GM23338 (cell line): Measurements from ENCODE around the gene AFAP1. TPM values are rescaled to one million over a fixed set of nuclear protein-coding genes. Genes with fewer than 3 reads are reported as not detected.

ENCODE experiments used
- ATAC-seq: fragments of 200-7000 bp; cut with Tn5 transposase; 3 replicates; pipeline ENCODE4 v1.9.1; 2020
- DNase-seq: peaks from one replicate; pipeline ENCODE4 v3.0.0-alpha.2; 2015; ENCODE audit warnings: low spot score
- H2AFZ ChIP-seq: fragments of 200-600 bp; sonication (generic); 2 replicates; pipeline ENCODE4 v1.8.0; 2016; ENCODE audit warnings: antibody characterized with exemption, mild to moderate bottlenecking, moderate library complexity
- H3F3A ChIP-seq: fragments of 200-600 bp; sonication (generic); replicated peaks from 2 replicates; pipeline ENCODE4 v1.8.0; 2017; ENCODE audit warnings: antibody characterized with exemption, mixed run types, low read depth
- H3K27ac ChIP-seq: fragments of 200-600 bp; sonication (generic); 2 replicates; pipeline ENCODE4 v1.6.1; 2016; ENCODE audit warnings: low read depth
- H3K27me3 ChIP-seq: fragments of 200-600 bp; sonication (generic); 2 replicates; pipeline ENCODE4 v1.8.0; 2016; ENCODE audit warnings: mild to moderate bottlenecking, mixed run types, moderate library complexity; ENCODE audit not compliant: insufficient read depth
- H3K36me3 ChIP-seq: fragments of 200-600 bp; sonication (generic); 2 replicates; pipeline ENCODE4 v1.8.0; 2016; ENCODE audit warnings: mild to moderate bottlenecking; ENCODE audit not compliant: insufficient read depth
- H3K4me1 ChIP-seq: fragments of 200-600 bp; sonication (generic); 2 replicates; pipeline ENCODE4 v1.8.0; 2016; ENCODE audit warnings: mild to moderate bottlenecking, moderate library complexity; ENCODE audit not compliant: insufficient read depth
- H3K4me2 ChIP-seq: fragments of 200-600 bp; sonication (generic); 2 replicates; pipeline ENCODE4 v1.7.1; 2017; ENCODE audit warnings: mixed run types
- H3K4me3 ChIP-seq: fragments of 200-600 bp; sonication (generic); 2 replicates; pipeline ENCODE4 v1.6.1; 2016; ENCODE audit warnings: mixed run types
- H3K79me2 ChIP-seq: fragments of 200-600 bp; sonication (generic); replicated peaks from 2 replicates; pipeline ENCODE4 v1.8.0; 2017; ENCODE audit warnings: mild to moderate bottlenecking; ENCODE audit not compliant: insufficient read depth
- H3K9me2 ChIP-seq: fragments of 200-600 bp; sonication (generic); 2 replicates; pipeline ENCODE4 v1.8.0; 2017; ENCODE audit not compliant: insufficient read depth
- H4K20me1 ChIP-seq: fragments of 200-600 bp; sonication (generic); replicated peaks from 2 replicates; pipeline ENCODE4 v1.8.0; 2017; ENCODE audit warnings: mild to moderate bottlenecking; ENCODE audit not compliant: insufficient read depth
- H3K27ac Mint-ChIP-seq: 2 replicates; pipeline ENCODE4 v1.8.0; 2020; ENCODE audit warnings: inconsistent platforms, mild to moderate bottlenecking, moderate library complexity, mixed read lengths
- H3K27me3 Mint-ChIP-seq: 3 replicates; pipeline ENCODE4 v1.8.0; 2022; ENCODE audit warnings: low read depth, mild to moderate bottlenecking, moderate library complexity, mixed read lengths, inconsistent platforms; ENCODE audit not compliant: insufficient read depth, poor library complexity
- H3K36me3 Mint-ChIP-seq: 3 replicates; pipeline ENCODE4 v1.8.0; 2021; ENCODE audit warnings: low read depth, mild to moderate bottlenecking, inconsistent platforms, moderate library complexity, mixed read lengths
- H3K4me1 Mint-ChIP-seq: 3 replicates; pipeline ENCODE4 v1.8.0; 2020; ENCODE audit warnings: mild to moderate bottlenecking, inconsistent platforms, mixed read lengths
- H3K4me3 Mint-ChIP-seq: 3 replicates; pipeline ENCODE4 v1.8.0; 2021; ENCODE audit warnings: moderate library complexity, mild to moderate bottlenecking, inconsistent platforms, mixed read lengths
- H3K9me3 Mint-ChIP-seq: 3 replicates; pipeline ENCODE4 v1.8.0; 2020; ENCODE audit warnings: moderate library complexity, mild to moderate bottlenecking, inconsistent platforms, mixed read lengths
- CREB1 ChIP-seq: fragments of 250-450 bp; sonication (Bioruptor Pico); IDR thresholded peaks from 2 replicates; pipeline ENCODE4 v1.5.0; 2020; ENCODE audit warnings: low read depth, mild to moderate bottlenecking, moderate library complexity
- CTCF ChIP-seq, 2 experiments: fragments of 200-600 bp in 1 of 2; sonication (generic) in 1 of 2; conservative IDR thresholded peaks; 2 replicates each; pipeline versions ENCODE4 v1.5.1 to v1.6.1; 2016 to 2017; ENCODE audit warnings: antibody characterized with exemption in 2 of 2, low read depth in 2 of 2, mild to moderate bottlenecking in 2 of 2, moderate library complexity in 1 of 2
- ETS1 ChIP-seq: IDR thresholded peaks from 2 replicates; pipeline ENCODE4 v1.6.1; 2016; ENCODE audit warnings: antibody characterized with exemption
- EZH2 ChIP-seq: fragments of 200-600 bp; sonication (generic); IDR thresholded peaks from one replicate; pipeline ENCODE4 v1.8.0; 2017; ENCODE audit warnings: antibody characterized with exemption, mild to moderate bottlenecking, low read depth; ENCODE audit not compliant: unreplicated experiment
- EZH2phosphoT487 ChIP-seq: fragments of 200-600 bp; sonication (generic); IDR thresholded peaks from one replicate; pipeline ENCODE4 v1.8.1; 2018; ENCODE audit warnings: antibody characterized with exemption; ENCODE audit not compliant: unreplicated experiment
- JUNB ChIP-seq: IDR thresholded peaks from one replicate; pipeline ENCODE4 v1.6.1; 2016; ENCODE audit warnings: antibody characterized with exemption; ENCODE audit not compliant: unreplicated experiment
- NANOG ChIP-seq: IDR thresholded peaks from 2 replicates; pipeline ENCODE4 v1.6.1; 2016; ENCODE audit warnings: antibody characterized with exemption, borderline replicate concordance
- POLR2AphosphoS5 ChIP-seq: IDR thresholded peaks from 2 replicates; pipeline ENCODE4 v1.6.1; 2016; ENCODE audit warnings: antibody characterized with exemption, low read depth
- REST ChIP-seq: IDR thresholded peaks from one replicate; pipeline ENCODE4 v1.6.1; 2018; ENCODE audit warnings: antibody characterized with exemption; ENCODE audit not compliant: unreplicated experiment
- STAT1 ChIP-seq: IDR thresholded peaks from one replicate; pipeline ENCODE4 v1.6.1; 2016; ENCODE audit warnings: antibody characterized with exemption; ENCODE audit not compliant: unreplicated experiment
- ZNF114 ChIP-seq: fragments of 250-450 bp; sonication (Bioruptor Pico); IDR thresholded peaks from 2 replicates; pipeline ENCODE4 v1.5.0; 2020; ENCODE audit warnings: mild to moderate bottlenecking, moderate library complexity
- ZNF331 ChIP-seq: fragments of 250-450 bp; sonication (Bioruptor Pico); IDR thresholded peaks from 2 replicates; pipeline ENCODE4 v1.5.0; 2020; ENCODE audit warnings: low read depth, mild to moderate bottlenecking, moderate library complexity
- polyA plus RNA-seq: library from polyadenylated mRNA; unstranded; fragments of >200 nt; fragmentation: Nextera tagmentation; extraction: Ambion mirVana; gene quantifications from 2 replicates; pipeline ENCODE4 v1.2.1, GENCODE V29; 2016
- total RNA-seq: library from RNA; depleted of rRNA; stranded (reverse); fragments of >200 nt; shearing (Covaris generic); gene quantifications from 2 replicates; pipeline ENCODE4 v1.2.3, GENCODE V29; 2014
- TF ChIP-seq, protein P1 (sequence below): fragments of 250-450 bp; sonication (Bioruptor Pico); IDR thresholded peaks from 2 replicates; pipeline ENCODE4 v1.5.0; 2020; ENCODE audit warnings: mild to moderate bottlenecking, moderate library complexity

AFAP1 gene
- total and polyA plus RNA-seq, 2 experiments from 2014 or later, result 6.5 to 21.5 TPM

GRCh38 chr4:7967501-7968261 is 28.0 kb upstream of the AFAP1 start:
- no peak overlapping the region for H2AFZ ChIP-seq
- no peak overlapping the region for H3K4me2 ChIP-seq
- peaks cover 8% of the 10 kb centered on the region; the same call in 1 of the 2 replicates for H3K4me1 ChIP-seq
- DNase-seq (no peak), ATAC-seq (no peak)
- no peak overlapping the region for H3K4me3 ChIP-seq
- no peaks in the 10 kb centered on the region for H3F3A ChIP-seq
- no peaks in the 10 kb centered on the region for H3K36me3 ChIP-seq
- Mint-ChIP-seq H3K27me3 (peaks cover 8% of the 10 kb centered on the region), H3K27ac (no peak overlapping the region), H3K9me3 (no peaks in the 10 kb centered on the region), H3K4me1 (peaks cover 20% of the 10 kb centered on the region), H3K36me3 (no peaks in the 10 kb centered on the region), H3K4me3 (no peak overlapping the region)
- H4K20me1 ChIP-seq, result no peaks in the 10 kb centered on the region; the same call in 1 of the 2 replicates
- H3K27ac ChIP-seq, result no peak overlapping the region
- no peaks in the 10 kb centered on the region for H3K9me2 ChIP-seq
- TF ChIP-seq EZH2phosphoT487 (no peak), POLR2AphosphoS5 (no peak), EZH2 (no peak), CTCF (conservative IDR thresholded peaks at IDR 0.05; ENCODE audit: low read depth in 2 of 2) (no peak), JUNB (no peak), ZNF331 (CRISPR knock-in tag) (no peak), ZNF114 (no peak), NANOG (no peak), ETS1 (no peak), STAT1 (no peak), REST (no peak), CREB1 (no peak)
- TF ChIP-seq, protein P1, sequence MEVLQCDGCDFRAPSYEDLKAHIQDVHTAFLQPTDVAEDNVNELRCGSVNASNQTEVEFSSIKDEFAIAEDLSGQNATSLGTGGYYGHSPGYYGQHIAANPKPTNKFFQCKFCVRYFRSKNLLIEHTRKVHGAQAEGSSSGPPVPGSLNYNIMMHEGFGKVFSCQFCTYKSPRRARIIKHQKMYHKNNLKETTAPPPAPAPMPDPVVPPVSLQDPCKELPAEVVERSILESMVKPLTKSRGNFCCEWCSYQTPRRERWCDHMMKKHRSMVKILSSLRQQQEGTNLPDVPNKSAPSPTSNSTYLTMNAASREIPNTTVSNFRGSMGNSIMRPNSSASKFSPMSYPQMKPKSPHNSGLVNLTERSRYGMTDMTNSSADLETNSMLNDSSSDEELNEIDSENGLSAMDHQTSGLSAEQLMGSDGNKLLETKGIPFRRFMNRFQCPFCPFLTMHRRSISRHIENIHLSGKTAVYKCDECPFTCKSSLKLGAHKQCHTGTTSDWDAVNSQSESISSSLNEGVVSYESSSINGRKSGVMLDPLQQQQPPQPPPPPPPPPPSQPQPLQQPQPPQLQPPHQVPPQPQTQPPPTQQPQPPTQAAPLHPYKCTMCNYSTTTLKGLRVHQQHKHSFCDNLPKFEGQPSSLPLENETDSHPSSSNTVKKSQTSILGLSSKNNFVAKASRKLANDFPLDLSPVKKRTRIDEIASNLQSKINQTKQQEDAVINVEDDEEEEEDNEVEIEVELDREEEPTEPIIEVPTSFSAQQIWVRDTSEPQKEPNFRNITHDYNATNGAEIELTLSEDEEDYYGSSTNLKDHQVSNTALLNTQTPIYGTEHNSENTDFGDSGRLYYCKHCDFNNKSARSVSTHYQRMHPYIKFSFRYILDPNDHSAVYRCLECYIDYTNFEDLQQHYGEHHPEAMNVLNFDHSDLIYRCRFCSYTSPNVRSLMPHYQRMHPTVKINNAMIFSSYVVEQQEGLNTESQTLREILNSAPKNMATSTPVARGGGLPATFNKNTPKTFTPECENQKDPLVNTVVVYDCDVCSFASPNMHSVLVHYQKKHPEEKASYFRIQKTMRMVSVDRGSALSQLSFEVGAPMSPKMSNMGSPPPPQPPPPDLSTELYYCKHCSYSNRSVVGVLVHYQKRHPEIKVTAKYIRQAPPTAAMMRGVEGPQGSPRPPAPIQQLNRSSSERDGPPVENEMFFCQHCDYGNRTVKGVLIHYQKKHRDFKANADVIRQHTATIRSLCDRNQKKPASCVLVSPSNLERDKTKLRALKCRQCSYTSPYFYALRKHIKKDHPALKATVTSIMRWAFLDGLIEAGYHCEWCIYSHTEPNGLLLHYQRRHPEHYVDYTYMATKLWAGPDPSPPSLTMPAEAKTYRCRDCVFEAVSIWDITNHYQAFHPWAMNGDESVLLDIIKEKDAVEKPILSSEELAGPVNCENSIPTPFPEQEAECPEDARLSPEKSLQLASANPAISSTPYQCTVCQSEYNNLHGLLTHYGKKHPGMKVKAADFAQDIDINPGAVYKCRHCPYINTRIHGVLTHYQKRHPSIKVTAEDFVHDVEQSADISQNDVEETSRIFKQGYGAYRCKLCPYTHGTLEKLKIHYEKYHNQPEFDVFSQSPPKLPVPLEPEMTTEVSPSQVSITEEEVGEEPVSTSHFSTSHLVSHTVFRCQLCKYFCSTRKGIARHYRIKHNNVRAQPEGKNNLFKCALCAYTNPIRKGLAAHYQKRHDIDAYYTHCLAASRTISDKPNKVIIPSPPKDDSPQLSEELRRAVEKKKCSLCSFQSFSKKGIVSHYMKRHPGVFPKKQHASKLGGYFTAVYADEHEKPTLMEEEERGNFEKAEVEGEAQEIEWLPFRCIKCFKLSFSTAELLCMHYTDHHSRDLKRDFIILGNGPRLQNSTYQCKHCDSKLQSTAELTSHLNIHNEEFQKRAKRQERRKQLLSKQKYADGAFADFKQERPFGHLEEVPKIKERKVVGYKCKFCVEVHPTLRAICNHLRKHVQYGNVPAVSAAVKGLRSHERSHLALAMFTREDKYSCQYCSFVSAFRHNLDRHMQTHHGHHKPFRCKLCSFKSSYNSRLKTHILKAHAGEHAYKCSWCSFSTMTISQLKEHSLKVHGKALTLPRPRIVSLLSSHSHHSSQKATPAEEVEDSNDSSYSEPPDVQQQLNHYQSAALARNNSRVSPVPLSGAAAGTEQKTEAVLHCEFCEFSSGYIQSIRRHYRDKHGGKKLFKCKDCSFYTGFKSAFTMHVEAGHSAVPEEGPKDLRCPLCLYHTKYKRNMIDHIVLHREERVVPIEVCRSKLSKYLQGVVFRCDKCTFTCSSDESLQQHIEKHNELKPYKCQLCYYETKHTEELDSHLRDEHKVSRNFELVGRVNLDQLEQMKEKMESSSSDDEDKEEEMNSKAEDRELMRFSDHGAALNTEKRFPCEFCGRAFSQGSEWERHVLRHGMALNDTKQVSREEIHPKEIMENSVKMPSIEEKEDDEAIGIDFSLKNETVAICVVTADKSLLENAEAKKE, result no peak
- H3K27me3 ChIP-seq, result no peaks in the 10 kb centered on the region
- no peaks in the 10 kb centered on the region for H3K79me2 ChIP-seq
